Left ventricle myocardium inferior (tissue), 1 donor: Measurements from ENCODE around the gene TEAD4. TPM values are rescaled to one million over a fixed set of nuclear protein-coding genes. Genes with fewer than 3 reads are reported as not detected.

ENCODE experiments used
- DNase-seq: peaks from one replicate; pipeline ENCODE4 v3.0.0-alpha.2; 2020
- H3K27ac ChIP-seq: fragments of 200-600 bp; replicated peaks from 2 replicates; pipeline ENCODE4 v1.8.0; 2021
- H3K27me3 ChIP-seq: fragments of 200-600 bp; 2 replicates; pipeline ENCODE4 v1.8.0; 2021; ENCODE audit warnings: low read depth
- H3K36me3 ChIP-seq: fragments of 200-600 bp; 2 replicates; pipeline ENCODE4 v1.8.0; 2021
- H3K4me1 ChIP-seq: fragments of 200-600 bp; 2 replicates; pipeline ENCODE4 v1.8.0; 2021
- H3K4me3 ChIP-seq: fragments of 200-600 bp; 2 replicates; pipeline ENCODE4 v1.8.0; 2021; ENCODE audit warnings: mild to moderate bottlenecking, moderate library complexity
- H3K9me3 ChIP-seq: fragments of 200-600 bp; replicated peaks from 2 replicates; pipeline ENCODE4 v1.8.0; 2021
- intact Hi-C: fragments of 100-400 bp; cut with micrococcal nuclease; formaldehyde crosslinking; loops from one replicate; pipeline ENCODE4 v1.11.0; 2022
- total RNA-seq: library from RNA; stranded (reverse); fragmentation: NEBNext Ultra II Directional; extraction: Animal tissue kit (Norgen Biotek cat#: 25700); gene quantifications from one replicate; pipeline ENCODE4 v1.2.1, GENCODE V29; 2021
- TF ChIP-seq, protein P1 (sequence below): fragments of 200-600 bp; IDR thresholded peaks from 2 replicates; pipeline ENCODE4 v1.8.0; 2021; ENCODE audit warnings: antibody characterized with exemption, mild to moderate bottlenecking, borderline replicate concordance
- donor health status: DM: no; HTN: yes; CAD: no; lungs with severe emphysema.

The TEAD4 gene
- total RNA-seq, 1 donor from 2014 or later: 6.7 TPM

GRCh38 chr12:3083921-3084347 is 124.7 kb downstream of the TEAD4 start:
- TF ChIP-seq, protein P1, sequence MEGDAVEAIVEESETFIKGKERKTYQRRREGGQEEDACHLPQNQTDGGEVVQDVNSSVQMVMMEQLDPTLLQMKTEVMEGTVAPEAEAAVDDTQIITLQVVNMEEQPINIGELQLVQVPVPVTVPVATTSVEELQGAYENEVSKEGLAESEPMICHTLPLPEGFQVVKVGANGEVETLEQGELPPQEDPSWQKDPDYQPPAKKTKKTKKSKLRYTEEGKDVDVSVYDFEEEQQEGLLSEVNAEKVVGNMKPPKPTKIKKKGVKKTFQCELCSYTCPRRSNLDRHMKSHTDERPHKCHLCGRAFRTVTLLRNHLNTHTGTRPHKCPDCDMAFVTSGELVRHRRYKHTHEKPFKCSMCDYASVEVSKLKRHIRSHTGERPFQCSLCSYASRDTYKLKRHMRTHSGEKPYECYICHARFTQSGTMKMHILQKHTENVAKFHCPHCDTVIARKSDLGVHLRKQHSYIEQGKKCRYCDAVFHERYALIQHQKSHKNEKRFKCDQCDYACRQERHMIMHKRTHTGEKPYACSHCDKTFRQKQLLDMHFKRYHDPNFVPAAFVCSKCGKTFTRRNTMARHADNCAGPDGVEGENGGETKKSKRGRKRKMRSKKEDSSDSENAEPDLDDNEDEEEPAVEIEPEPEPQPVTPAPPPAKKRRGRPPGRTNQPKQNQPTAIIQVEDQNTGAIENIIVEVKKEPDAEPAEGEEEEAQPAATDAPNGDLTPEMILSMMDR: no peak
- Histone ChIP-seq H3K9me3 (no peaks in the 10 kb centered on the region), H3K27ac (peak overlapping the region; percentile 95), H3K36me3 (no peaks in the 10 kb centered on the region), H3K4me3 (peak overlapping the region; percentile 38), H3K4me1 (peaks cover 96% of the 10 kb centered on the region), H3K27me3 (no peaks in the 10 kb centered on the region)
- intact Hi-C loops: no loop called here
- no peak for DNase-seq

DNA sequence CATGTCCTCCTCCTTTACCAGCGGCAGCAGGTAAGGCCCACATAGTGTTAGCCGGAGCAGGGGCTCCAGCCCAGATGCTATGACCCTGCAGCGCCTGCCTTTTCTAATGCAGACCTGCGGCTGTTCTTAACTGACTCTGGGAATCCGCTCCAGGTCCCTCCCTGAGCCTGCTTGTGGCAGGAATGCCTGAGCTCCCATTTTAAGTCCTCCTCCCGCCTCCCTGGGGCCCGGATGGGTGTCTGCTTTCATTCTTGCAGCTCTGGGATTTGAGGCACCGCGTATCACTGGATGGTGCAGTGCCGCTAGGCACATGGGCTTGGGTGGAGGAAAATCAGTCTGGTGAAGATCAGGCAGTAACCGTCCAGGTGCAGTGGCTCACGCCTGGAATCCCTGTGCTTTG is 125.5 kb downstream of the TEAD4 start:
- DNase-seq: peak; percentile 37
- intact Hi-C loops: no loop called here
- H3K4me1 ChIP-seq: peaks cover 92% of the 10 kb centered on the region

GRCh38 chr12:3085341-3086139 is 126.3 kb downstream of the TEAD4 start:
- Histone ChIP-seq H3K36me3 (no peaks in the 10 kb centered on the region), H3K4me1 (peaks cover 92% of the 10 kb centered on the region), H3K27ac (peak overlapping the region; percentile 95), H3K9me3 (no peaks in the 10 kb centered on the region), H3K4me3 (no peak overlapping the region), H3K27me3 (no peaks in the 10 kb centered on the region)
- no peak for DNase-seq
- TF ChIP-seq, protein P1: no peak
- intact Hi-C loops: no loop called here

More for the DNA sequence above, 125.5 kb downstream of the TEAD4 start:
- Histone ChIP-seq H3K9me3 (no peaks in the 10 kb centered on the region), H3K27me3 (no peaks in the 10 kb centered on the region), H3K4me3 (peak overlapping the region; percentile 38), H3K27ac (peak overlapping the region; percentile 95), H3K36me3 (no peaks in the 10 kb centered on the region)
- TF ChIP-seq, protein P1: peak; percentile 21

GRCh38 chr12:3086211-3086610 is 127.0 kb downstream of the TEAD4 start:
- no peaks in the 10 kb centered on the region for H3K9me3 ChIP-seq
- no peaks in the 10 kb centered on the region for H3K27me3 ChIP-seq
- no peaks in the 10 kb centered on the region for H3K36me3 ChIP-seq
- TF ChIP-seq, protein P1: no peak
- DNase-seq: no peak
- H3K4me3 ChIP-seq: no peak overlapping the region
- intact Hi-C loops: no loop called here
- H3K4me1 ChIP-seq: peaks cover 92% of the 10 kb centered on the region
- H3K27ac ChIP-seq: peak overlapping the region; percentile 95

- Histone ChIP-seq H3K4me3 (no peak overlapping the region), H3K27me3 (no peaks in the 10 kb centered on the region), H3K27ac (peak overlapping the region; percentile 95), H3K36me3 (no peaks in the 10 kb centered on the region), H3K9me3 (no peaks in the 10 kb centered on the region), H3K4me1 (peaks cover 94% of the 10 kb centered on the region)
- intact Hi-C loops: no loop called here
- TF ChIP-seq, protein P1: no peak
- DNase-seq: no peak
These were observed 127.6 kb downstream of the TEAD4 start for GRCh38 chr12:3086729-3087323.
